Measurements from ENCODE around the gene ZNF608. TPM values are rescaled to one million over a fixed set of nuclear protein-coding genes. Genes with fewer than 3 reads are reported as not detected.

ZNF608 gene
- total RNA-seq, 1 experiment from 2014 or later: 0.95 TPM

GRCh38 chr5:124748687-124749594, 2.5 kb upstream of the ZNF608 start:
- Histone ChIP-seq H3K9me3 (ENCODE audit: low read length) (no peaks in the 10 kb centered on the region), H3K4me1 (ENCODE audit: insufficient read depth, low read length) (peaks cover 26% of the 10 kb centered on the region), H3K27ac (ENCODE audit: low read length) (peak overlapping the region; percentile 58), H3F3A (ENCODE audit: low read length, unreplicated experiment) (no peaks in the 10 kb centered on the region), H3K9me2 (replicated peaks; ENCODE audit: low read length) (no peaks in the 10 kb centered on the region), H3K4me2 (ENCODE audit: low read length) (peak overlapping the region; percentile 99), H2AFZ (ENCODE audit: low read length) (peak overlapping the region; percentile 99), H3K9ac (ENCODE audit: low read length) (peak overlapping the region; percentile 67), H3K4me3 (ENCODE audit: low read length) (peak overlapping the region; percentile 89), H3K36me3 (ENCODE audit: low read depth, low read length) (no peaks in the 10 kb centered on the region), H3K79me2 (ENCODE audit: low read length) (no peaks in the 10 kb centered on the region), H4K20me1 (ENCODE audit: low read length) (no peaks in the 10 kb centered on the region), H3K27me3 (ENCODE audit: low read length) (no peaks in the 10 kb centered on the region)
- TSS peak; percentile 87 for BruUV-seq (replicated peaks)
- peak; percentile 86 for ATAC-seq
- TF ChIP-seq EZH2phosphoT487 (IDR thresholded peaks at IDR 0.05; ENCODE audit: borderline replicate concordance, low read length) (no peak), CTCF (conservative IDR thresholded peaks at IDR 0.05; ENCODE audit: low read depth, low read length) (no peak)
- DNase-seq: peak; percentile 88
- intact Hi-C loops (cut with micrococcal nuclease): loop anchor here (1.0 to 10.0 kb wide), 9 partner anchors 138 to 1386 kb away; no protein-coding TSS in a partner anchor
- POLR2A ChIA-PET (ENCODE audit: unreplicated experiment): interaction anchor here (0.5 to 0.7 kb wide), 3 partner anchors 231 to 1698 kb away, joined by 3 to 15 read pairs (median 3); no protein-coding TSS in a partner anchor
- CTCF ChIA-PET: interaction anchor here (0.6 to 0.9 kb wide), 5 partner anchors 10 to 661 kb away, joined by 3 to 13 read pairs (median 5); no protein-coding TSS in a partner anchor

- H3K27me3 ChIP-seq (ENCODE audit: low read length): no peaks in the 10 kb centered on the region
- no peaks in the 10 kb centered on the region for H3F3A ChIP-seq (ENCODE audit: low read length, unreplicated experiment)
- no peaks in the 10 kb centered on the region for H3K9me2 ChIP-seq (replicated peaks; ENCODE audit: low read length)
- TSS peak; percentile 70 for BruUV-seq (replicated peaks)
- no peak for TF ChIP-seq CTCF (conservative IDR thresholded peaks at IDR 0.05; ENCODE audit: low read depth, low read length)
- no peak for TF ChIP-seq EZH2 (IDR thresholded peaks at IDR 0.05; ENCODE audit: low read length, unreplicated experiment)
- no peak for TF ChIP-seq EZH2phosphoT487 (IDR thresholded peaks at IDR 0.05; ENCODE audit: borderline replicate concordance, low read length)
- ChIA-PET CTCF (interaction anchor here (0.6 to 0.7 kb wide), 4 partner anchors 11 to 338 kb away, joined by 3 to 13 read pairs (median 6); no protein-coding TSS in a partner anchor), POLR2A (ENCODE audit: unreplicated experiment) (interaction anchor here (0.5 to 0.7 kb wide), 10 partner anchors 35 to 1699 kb away, joined by 3 to 15 read pairs (median 4); no protein-coding TSS in a partner anchor)
- H3K9me3 ChIP-seq (ENCODE audit: low read length): no peaks in the 10 kb centered on the region
- intact Hi-C loops (cut with micrococcal nuclease): loop anchor here (1.0 to 10.0 kb wide), 14 partner anchors 43 to 1387 kb away; no protein-coding TSS in a partner anchor
- no peaks in the 10 kb centered on the region for H4K20me1 ChIP-seq (ENCODE audit: low read length)
- H3K27ac ChIP-seq (ENCODE audit: low read length): peak overlapping the region; percentile 39
- H3K36me3 ChIP-seq (ENCODE audit: low read depth, low read length): no peaks in the 10 kb centered on the region
- H3K9ac ChIP-seq (ENCODE audit: low read length): peak overlapping the region; percentile 63
- DNase-seq: peak; percentile 21
- peak overlapping the region; percentile 99 for H3K4me2 ChIP-seq (ENCODE audit: low read length)
- H3K79me2 ChIP-seq (ENCODE audit: low read length): no peaks in the 10 kb centered on the region
- peak overlapping the region; percentile 89 for H3K4me3 ChIP-seq (ENCODE audit: low read length)
- peaks cover 36% of the 10 kb centered on the region for H3K4me1 ChIP-seq (ENCODE audit: insufficient read depth, low read length)
- ATAC-seq: peak; percentile 31
- H2AFZ ChIP-seq (ENCODE audit: low read length): peak overlapping the region; percentile 99
These were observed 1.6 kb upstream of the ZNF608 start for GRCh38 chr5:124747791-124748686.

Measured in PC-3 (cell line).